ENCODE data around the gene ERLIN1.
A peak's percentile ranks its signal among the peaks of the same experiment; 100 is the strongest.

The ERLIN1 gene

DNA sequence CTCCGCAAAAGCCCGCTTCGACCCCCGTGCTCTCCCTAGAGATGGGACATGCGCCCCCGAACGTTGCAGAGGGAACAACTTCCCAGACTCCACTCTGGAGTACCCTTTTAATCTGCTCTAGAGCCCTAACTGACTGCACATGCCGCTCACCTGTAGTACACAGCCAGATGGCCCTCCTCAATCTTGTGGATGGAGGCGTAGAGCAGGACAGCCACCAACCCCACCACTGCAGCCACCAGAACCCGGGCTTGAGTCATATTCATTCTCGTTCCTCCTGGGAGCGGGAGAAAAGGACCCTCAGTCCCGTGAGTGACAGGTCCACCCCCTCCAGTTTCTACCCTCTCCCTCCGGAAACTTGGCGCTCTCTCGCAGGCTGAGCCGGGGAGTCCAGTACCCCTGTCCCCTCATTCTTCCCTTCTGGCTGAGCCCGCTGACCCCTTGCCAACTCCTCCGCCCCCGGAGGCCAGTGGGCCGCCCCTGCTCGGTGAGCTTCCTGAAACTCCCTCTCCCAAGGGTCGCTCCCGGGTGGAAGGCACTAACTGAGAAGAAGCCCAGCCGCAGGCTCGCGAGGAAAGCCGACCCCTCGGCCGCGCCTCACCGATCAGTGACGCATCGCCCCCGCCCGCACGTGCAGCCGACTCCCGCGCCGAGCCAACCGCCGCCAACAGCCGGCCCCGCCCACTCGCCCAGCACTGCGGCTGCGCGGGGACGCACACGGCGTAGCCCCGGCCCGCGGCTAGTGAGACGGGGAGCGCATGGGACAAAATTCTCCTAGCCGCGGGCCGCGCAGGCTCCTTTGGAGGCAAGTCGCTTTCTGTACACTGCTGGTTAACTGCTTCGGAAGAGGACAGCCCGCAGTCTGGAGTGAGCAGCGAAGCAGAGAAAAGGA, at the start of gene ERLIN1:
TSS of gene ERLIN1 (minus strand) at position 666 of the 889 bp plus-strand sequence. CDS start at position 263, 403 bp downstream.
- peak; percentile 14 for DNase-seq

DNA sequence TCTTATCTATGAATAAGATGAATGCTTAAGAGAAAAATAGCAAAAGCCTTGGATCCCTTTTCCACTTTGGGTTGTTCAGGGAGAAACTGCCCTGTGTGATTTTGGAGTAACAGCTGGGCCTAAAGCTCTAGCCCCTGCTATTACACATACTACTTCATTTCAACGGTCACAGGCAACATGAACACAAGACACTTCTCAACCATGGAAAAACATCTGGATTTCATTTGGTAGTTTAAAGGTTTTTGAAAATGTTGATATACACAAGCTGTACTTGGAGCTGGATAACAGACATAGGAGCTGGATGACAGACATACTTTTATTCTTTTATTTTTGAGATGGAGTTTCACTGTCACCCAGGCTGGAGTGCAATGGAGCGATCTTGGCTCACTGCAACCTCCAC, 46.3 kb upstream of the ERLIN1 start:
- DNase-seq = no peak

DNA sequence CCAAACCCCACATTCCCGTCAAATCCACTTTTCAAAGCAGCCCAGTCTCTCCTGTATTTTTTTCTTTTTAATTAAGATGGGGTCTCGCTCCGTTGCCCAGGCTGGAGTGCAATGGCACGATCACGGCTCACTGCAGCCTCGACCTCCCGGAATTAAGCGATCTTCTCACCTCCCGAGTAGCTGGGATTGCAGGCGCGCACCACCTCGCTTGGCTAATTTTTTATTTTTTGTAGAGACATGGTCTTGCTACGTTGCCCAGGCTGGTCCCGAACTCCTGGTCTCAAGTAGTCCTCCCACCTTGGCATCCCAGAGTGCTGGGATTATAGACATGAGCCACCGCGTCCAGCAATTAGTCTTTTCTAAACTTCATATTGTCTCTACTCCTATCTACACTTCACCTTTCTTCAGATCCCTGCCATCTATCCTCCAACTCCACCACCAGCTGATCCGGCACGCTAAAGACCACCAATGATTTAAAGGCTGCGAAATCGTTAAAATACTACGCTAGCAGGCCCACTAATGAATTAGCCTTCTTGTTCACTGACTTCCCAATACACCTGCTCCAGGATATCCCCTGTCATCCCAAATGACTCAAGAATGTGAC, 44.1 kb upstream of the ERLIN1 start:
- no peak for DNase-seq

DNA sequence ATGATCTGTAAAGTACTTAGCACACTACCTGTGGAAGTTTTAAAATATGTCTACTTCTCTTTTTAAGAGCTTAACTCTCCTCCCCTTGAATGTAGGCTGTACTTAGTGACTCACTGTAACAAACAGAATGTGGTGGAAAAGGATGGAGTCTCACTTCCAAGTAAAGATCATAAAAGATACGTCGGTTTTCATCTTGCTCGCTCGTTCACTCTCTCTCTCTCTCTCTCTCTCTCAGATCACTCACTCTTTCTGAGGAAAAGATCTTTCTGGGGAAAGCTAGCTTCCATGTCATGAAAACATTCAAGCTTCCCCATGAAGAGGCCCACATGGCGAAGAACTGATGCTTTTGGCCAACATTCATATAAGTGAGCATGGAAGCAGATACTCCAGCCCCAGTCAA, 38.0 kb upstream of the ERLIN1 start:
- DNase-seq = no peak

DNA sequence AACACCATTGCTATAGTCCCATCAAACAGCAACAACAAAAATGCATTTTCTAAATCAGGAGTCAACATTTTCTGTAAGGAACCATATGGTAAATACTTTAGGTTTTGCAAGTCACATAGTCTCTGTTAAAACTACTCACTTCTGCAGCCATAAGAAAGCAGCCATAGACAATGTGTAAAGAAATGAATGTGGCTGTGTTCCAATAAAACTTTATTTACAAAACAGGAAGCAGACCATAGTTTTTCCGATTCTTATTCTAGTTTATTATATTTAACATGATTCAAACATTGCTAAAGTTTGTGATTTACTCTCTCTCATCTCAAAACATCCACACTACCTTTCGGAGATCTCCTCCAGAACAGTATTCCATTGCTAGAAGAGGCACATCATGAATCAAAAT, 36.7 kb upstream of the ERLIN1 start:
- DNase-seq = no peak

DNA sequence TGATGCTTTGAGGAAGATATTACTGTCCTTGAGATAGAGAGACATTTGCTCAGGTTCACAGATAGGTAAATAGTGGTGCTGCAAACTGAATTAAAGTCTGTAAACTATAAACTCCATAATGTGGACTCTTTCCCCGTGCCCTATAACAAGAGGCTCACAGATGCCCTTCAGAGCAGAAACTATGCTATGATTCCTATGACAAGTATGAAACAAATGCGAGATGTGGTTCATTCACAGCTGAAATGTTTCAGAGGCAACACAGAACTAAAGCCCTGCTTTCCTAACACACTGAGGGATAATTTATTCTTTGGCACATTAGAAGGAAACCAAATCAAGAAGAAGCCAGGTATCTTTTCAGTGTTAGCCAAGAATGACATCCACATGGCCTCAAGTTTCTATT, 30.2 kb upstream of the ERLIN1 start:
- DNase-seq = no peak

DNA sequence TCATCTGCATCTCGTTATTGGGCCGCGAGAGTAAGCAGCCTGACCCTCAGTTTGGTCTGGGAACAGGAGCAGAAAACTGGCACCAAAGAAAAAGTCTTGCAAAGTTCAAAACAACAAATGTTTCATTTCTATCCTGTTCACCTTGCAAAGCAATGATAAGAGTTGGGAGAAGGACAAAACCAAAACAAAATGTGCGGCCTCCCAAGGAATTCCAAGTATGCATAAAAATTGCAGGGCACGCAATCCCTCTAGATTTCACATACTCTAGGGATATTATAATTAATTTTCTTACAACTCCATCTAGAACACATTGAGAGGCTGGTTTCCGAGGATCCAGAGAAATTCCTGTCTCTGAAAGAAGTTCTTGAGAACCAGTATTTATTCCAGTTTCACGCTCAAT, 23.5 kb upstream of the ERLIN1 start:
- no peak for DNase-seq

DNA sequence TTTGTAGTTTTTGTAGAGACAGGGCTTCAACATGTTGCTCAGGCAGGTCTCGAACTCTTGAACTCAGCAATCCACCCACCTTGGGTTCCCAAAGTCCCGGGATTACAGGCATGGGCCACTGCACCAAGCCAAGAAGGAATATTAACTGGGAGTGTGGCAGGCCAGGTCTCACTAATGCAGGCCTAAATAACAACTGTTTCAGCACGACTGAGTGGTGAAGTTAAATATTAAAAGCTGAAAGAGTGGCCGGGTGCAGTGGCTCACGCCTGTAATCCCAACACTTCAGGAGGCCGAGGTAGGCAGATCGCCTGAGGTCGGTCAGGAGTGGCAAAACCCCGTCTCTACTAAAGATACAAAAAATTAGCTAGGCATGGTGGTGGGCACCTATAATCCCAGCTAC, 22.4 kb upstream of the ERLIN1 start:
- no peak for DNase-seq

DNA sequence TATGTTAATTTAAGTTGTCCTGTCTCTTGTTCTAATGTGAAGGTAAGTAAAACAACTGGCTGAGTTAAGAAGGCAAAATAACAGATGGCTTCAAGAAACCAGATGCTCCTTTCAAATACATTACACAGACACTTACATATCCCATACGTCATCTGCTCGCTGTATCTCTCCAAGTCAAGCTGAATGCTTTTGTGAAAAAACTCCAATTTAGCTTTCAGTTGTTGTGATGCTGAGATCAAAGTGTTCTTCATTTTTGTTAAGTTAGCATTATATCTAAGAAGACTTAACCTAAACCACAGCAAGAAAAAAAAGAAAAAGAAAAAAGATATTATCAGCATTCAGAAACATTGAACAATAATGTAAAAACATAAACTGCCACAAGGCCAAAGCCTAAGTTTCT, 18.5 kb upstream of the ERLIN1 start:
- no peak for DNase-seq

DNA sequence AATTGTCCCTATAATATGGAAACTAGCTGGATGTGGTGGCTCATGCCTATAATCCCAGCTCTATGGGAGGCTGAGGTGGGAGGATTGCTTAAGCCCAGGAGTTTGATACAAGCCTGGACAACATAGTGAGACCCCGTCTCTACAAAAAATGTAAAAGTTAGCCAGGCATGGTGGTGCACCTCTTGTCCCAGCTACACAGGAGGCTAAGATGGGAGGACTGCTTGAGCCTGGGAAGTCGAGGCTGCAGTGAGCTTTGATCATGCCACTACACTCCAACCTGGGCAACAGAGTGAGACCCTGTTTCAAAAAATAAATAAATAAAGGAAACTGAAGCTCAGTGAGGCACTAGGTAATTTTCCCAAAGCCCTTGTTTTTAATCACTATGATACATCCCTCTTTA, 15.7 kb upstream of the ERLIN1 start:
- no peak for DNase-seq

DNA sequence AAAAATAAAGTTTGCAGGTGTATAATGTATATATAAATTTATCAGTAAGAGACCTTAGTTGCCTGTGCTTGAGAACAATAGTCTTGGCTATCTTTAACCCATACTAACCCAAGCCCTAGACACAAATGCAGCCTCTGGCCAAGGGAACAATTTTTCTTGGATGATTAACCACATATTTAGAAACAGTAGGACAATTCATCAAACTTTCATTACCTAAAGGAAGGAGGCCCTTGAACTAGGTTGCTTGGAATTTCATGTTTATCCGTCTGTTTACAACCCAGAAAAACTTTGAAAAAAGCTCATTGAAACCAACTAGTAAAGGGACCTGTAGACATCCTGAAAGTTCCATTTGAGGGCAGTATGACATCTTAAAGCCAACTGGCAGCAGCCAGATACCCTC, 8.9 kb upstream of the ERLIN1 start:
- DNase-seq = no peak

DNA sequence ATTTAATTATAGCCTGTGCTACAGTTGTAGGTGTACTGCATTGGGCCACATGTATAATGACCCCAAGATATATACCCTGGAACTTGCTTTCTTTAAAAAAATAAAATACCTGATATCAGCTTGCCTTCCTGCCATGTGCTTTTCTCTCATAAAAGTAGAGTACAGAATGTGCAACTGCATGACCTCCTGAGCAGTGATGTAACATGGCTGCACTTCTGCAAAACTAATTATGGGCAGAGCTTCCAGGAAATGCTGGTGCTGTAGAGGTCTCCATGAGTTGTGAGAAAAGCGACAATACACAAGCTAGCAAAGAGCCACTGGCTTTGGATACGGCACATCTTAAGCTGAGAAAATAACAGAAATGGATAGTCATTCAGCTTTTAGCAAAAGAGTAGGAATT, 6.5 kb upstream of the ERLIN1 start:
- no peak for DNase-seq

DNA sequence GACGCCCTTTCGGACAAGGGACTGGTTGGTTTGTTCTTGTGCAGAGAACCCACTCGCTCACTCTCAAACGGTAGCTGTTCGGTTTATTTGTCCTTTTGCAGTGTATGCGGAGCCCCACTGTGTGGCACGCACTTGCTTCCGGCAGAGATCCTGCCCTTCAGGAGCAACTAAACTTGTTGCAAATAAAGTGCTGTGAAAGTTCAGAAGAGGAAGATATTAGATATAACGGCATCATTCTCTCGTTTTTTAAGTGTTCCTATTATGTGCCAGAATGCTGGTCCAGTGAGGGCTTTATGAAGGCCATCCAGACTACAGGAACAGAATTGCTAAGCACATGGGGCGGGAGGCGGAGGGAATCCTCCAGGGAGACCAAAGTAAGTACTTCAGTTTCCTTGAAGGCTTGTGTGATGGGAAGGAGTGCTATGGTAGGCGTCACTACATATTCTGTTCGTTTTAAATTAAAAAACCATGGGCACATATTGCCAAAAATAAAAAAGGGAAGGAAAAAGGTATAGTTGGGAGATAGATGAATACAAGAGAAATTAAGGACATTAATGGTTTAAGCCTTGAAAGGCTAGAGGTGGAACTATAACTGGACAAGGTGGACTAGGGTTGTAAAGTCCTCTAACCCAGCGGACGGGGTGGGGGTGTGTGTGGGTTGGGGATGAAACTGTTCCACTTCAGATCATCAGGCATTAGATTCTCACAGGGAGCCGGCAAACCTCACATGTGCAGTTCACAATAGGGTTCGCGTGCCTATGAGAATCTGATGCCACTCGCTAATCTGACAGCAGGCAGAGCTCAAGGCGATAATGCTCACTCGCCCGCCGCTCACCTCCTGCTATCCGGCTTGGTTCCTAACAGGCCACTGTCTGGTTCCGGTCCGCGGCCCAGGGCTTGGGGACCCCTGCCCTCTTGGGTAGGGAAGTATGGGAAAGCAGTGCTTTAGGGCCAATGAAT, 704 bp upstream of the ERLIN1 start:
- DNase-seq = no peak

DNA sequence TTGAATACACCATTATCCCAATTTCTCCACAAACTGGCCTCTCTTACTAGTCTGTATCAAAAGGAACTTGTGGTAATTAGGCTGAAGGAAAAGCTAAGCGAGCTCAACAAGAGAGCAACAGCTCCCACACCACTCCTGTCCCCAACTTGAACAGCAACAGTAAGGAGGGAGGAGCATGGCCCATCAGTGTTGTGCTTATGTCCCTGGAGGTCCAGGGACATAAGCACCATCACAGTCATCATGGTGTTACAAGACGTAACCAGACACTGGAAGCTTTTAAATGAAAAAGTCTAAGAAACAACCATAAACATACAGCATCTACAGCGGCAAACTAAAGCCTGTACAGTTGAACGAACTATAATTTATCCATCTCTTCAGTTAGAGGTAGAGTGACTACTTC, 989 bp downstream of the ERLIN1 start:
- no peak for DNase-seq

DNA sequence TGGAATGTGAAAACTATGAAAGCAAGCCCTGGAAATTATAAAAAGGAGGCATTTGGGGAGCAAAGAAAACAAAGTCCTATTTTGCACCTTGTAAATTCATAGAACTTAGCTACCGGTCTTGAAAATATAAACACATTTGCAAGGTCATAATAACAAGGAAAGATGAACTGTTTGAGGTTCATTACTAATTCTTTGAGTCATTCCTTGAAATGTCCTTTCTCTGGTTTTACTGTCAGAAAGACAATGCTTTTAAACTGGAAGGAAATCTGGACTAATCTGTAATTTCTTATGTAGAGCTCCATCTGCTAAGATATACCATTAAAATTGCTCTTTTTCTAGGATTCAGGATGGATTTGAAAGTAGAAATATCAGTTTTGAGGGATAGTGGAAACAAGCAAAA, 1.4 kb downstream of the ERLIN1 start:
- no peak for DNase-seq

DNA sequence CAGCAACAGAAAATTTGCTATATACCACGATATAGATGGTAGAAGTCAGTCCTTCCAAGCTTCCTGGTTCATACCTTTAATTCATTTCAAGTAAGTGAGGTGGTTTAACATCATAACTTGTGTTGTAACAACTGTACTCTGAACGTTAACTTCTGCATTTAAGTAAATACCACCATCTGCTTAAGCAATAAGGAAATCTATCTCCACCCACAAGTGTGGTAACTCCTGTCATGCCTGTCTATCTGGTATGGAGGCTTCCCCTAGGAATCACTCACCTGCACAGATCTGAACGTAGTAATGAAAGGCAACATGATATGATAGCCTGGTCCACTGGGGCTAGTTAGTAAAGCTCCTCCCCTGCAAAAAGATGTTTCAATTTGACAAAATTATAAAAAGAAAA, 2.3 kb downstream of the ERLIN1 start:
- DNase-seq = no peak

DNA sequence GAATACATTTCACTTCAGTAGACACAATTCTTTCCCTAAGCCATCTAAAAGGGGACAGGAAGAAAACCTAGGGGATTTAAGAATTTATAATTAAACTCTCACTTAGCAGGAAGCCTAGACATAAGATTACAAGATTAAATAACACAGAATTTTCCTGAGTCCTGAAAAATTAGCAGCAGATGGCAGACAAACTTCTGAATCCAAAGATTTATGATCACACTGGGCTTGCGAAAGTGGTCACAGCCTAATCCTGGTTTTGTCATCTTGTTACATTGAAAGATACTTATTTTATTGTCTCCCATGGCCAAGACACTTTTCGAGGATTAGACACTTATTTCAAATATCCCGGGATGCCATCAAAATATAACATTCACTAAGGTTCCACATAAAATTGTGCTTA, 2.9 kb downstream of the ERLIN1 start:
- no peak for DNase-seq

DNA sequence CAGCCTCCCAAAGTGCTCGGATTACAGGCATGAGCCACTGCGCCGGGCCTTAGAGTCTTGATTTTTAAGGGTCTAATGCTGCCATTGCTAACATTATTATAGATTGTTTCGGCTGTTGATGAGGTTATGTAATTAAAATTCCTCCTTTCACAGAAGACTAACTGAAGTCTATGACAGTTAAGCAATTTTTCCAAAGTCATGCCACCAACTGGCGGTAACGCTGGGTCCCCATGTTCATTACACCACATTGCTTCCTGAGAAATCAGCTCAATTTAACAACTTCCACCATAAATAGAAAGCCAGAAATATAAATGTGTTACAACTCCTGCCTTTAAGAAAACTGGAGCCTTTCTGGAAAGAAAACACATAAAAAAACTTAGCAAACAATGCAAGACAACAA, 3.5 kb downstream of the ERLIN1 start:
- no peak for DNase-seq

DNA sequence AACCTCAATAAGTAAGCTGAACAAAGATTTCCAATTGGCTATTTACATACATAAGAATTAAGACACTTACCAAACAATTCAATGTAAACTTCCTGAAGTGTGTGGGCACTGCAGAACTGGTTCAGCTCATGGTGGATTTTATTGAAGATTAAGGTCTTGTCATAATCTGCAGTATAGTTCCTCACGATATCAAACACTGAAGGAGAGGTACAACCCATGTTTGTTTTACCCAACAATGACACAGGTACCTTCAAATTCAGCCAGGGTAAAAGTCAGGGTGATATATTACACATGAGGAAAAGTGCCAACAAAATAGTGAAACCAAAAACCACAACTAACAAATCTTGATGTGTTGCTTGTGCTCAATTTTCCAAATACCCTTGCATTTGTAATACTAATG, 10.0 kb downstream of the ERLIN1 start:
- no peak for DNase-seq

DNA sequence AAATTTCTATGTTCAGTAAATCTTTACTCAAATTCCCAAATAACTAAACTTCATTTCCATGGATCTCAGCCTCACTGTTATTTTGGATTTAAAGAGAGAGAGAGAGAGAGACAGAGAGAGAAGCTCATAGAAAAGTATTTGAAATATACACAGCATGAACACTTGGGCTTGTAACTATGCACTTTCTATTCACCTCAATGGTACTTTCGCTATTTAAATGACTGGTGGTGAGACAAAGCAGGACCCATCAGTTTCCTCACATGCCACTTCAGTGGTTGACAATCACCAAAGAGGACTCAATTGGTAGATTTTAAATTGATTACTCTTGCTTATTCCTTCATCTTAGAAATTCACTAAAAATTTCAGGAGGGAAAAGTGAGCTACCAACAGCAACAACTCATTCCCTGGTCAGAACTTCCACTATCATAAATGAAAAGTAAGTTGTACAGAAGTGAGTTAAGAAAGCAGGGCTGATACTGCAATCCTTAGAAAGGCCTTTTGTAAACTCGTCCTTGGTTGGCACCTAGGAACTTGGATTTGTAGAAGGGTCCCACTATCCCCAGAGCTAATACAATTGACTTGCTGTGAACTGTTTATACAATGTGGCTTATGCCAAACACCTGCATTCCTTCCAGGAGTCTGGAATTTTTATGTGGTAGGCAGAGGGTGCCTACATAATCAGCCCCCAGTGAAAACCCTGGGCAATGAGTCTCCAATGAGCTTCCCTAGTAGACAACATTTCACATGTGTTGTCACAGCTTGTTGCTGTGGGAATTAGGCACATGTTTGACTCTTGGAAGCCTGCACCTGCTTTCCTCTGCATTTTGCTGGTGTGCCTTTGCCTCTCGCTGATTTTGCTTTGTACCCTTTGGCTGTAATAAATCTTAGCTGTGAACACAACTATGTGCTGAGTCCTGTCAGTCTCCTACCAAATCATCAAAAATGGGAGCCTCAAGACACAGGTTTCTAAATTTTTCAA, 10.8 kb downstream of the ERLIN1 start:
- no peak for DNase-seq

DNA sequence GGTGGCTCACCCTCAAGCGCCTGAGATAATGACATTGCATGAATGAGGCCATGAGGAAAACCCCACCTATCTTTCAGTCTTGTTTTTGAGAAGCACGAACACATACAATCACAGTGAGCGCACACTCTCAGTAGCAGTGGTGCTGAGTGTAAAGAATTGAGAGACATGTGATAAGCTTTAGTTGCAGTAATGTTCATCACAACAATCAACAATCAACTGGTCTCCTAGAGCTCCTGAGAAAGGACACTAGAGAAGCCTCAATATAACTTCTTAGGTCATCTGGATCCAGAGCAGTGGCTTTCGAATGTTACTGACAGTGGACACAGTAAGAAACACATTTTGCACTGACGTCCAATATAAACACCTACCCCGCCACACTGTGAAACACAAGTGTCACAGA, 12.8 kb downstream of the ERLIN1 start:
- no peak for DNase-seq

DNA sequence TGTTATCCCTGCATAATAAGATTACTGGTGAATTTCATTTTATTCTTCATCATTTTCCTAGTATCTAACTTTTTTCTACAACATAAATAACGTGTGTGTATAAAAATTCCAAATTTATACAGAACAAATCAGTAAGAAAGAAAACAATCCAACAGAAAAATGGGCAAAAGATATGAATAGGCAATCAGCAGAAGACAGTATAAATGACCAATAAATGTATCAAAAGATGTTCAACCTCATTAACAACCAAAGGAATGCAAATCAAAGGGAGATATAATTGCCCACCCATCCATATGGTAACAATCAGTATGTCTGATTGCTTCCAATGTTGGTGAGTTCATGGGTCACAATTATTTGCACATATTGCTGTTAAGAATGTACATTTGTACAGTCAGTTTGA, 13.5 kb downstream of the ERLIN1 start:
- no peak for DNase-seq

Data from NCI-H187 treated with DMSO at 0.1 percent for 48 hours (cell line).